Measurements from ENCODE around the gene POLK. TPM values are rescaled to one million over a fixed set of nuclear protein-coding genes. Genes with fewer than 3 reads are reported as not detected.
A peak's percentile ranks its signal among the peaks of the same experiment; 100 is the strongest.
"Not testable (repeated sequence)": the region's sequence is repeated elsewhere in the genome, so short reads cannot be mapped to it uniquely, and the experiment has no call there.

Gene POLK
- total RNA-seq, 1 experiment from 2014 or later, result 22.3 TPM

DNA sequence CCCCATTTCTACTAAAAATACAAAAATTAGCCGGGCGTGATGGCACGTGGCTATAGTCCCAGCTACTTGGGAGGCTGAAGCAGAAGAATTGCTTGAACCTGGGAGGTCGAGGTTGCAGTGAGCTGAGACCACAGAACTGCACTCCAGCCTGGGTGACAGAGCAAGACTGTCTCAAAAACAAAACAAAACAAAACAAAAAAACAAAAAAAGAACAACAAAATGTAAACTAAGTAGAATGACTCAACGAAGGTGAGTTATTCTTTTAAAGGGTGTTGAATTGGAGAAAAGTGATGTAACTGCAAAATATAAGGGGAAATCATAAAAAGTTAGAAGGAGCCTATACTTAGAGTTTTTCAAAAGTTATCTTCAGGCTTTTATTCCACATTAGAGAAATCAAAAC lies 6.6 kb upstream of the POLK start:
- DNase-seq (ENCODE audit: low read depth, low spot score); in situ Hi-C loops (cut with HindIII; ENCODE audit: low pct_unique_long_range_greater_than_20kb, low sequenced_read_pairs): not testable (repeated sequence)

GRCh38 chr5:75507841-75508240 lies 3.9 kb upstream of the POLK start:
- DNase-seq (ENCODE audit: low read depth, low spot score), result no peak
- in situ Hi-C loops (cut with HindIII; ENCODE audit: low pct_unique_long_range_greater_than_20kb, low sequenced_read_pairs), result no loop called here

DNA sequence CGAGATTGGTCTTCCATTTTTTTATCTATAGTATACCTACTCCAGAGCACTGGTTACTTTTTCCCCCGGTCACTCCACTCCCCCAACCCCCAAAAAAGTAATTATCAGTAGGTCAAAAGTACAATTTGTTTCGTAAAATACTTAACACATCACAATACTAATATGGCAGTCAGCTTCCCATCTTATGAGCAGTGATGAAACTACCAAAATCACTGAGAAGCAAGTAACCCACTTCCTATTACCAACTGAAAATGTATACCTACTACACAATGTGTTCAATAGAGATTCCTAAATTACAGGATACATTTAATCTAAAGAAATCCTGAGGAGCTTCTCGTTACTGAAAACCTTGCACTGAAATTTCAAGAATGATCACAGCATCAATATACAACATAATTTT lies 2.1 kb upstream of the POLK start:
- in situ Hi-C loops (cut with HindIII; ENCODE audit: low pct_unique_long_range_greater_than_20kb, low sequenced_read_pairs), result no loop called here
- DNase-seq (ENCODE audit: low read depth, low spot score), result no peak

DNA sequence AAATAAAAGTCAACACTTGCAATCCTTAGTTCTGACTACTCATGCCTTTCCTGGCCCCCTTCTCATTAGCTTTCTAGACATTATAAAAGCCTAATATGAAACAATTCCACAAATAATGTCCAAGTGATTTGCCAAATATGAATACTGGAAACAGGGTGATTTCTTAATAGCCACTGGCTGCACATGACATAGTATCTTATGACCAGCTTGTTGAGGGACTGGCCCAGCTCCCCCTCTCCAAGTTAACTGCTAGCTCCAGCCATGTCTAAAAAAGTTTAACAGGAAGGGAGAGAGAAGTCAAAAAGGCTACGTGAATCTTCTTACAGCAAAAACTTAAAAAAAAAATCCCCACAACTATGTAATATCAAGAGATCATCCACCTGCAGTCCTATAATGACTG lies 1.7 kb upstream of the POLK start:
- in situ Hi-C loops (cut with HindIII; ENCODE audit: low pct_unique_long_range_greater_than_20kb, low sequenced_read_pairs), result no loop called here
- peak; percentile 79 for DNase-seq (ENCODE audit: low read depth, low spot score)

GRCh38 chr5:75510417-75510835 lies 1.3 kb upstream of the POLK start:
- peak; percentile 3 for DNase-seq (ENCODE audit: low read depth, low spot score)
- in situ Hi-C loops (cut with HindIII; ENCODE audit: low pct_unique_long_range_greater_than_20kb, low sequenced_read_pairs), result no loop called here

DNA sequence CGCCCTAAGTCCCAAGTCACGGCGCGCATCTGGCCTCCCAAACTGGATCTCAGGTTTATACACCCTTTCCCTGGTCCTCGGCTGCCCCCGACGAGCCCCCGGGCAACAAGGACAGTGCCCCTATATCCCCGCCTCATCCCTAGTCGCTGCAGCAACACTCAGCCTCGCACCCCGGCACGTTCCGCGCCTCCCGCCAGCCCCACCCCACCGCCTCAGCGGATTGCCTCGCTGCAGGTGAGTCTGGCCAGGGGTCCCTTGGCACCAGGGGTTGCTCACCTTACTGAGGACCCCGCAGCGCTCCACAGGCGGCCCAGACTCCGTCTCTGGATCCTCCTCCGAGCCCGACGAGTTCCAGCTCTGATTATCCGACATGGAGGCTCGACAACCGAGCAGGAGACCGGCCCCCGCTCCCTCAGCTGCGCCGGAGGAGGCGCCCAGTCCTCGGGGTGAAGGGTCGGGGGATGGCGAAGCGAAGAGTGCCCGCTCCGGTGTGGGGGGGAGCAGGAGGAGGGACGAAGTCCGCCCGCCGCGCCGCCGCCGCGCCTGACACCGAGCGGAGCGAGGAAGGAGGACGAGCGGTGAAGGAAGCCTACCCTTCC lies 756 bp upstream of the POLK start:
- in situ Hi-C loops (cut with HindIII; ENCODE audit: low pct_unique_long_range_greater_than_20kb, low sequenced_read_pairs), result no loop called here
- DNase-seq (ENCODE audit: low read depth, low spot score), result peak; percentile 23

- DNase-seq (ENCODE audit: low read depth, low spot score), result peak; percentile 19
- in situ Hi-C loops (cut with HindIII; ENCODE audit: low pct_unique_long_range_greater_than_20kb, low sequenced_read_pairs), result no loop called here
Measured at GRCh38 chr5:75512383-75513074, 838 bp downstream of the POLK start.

DNA sequence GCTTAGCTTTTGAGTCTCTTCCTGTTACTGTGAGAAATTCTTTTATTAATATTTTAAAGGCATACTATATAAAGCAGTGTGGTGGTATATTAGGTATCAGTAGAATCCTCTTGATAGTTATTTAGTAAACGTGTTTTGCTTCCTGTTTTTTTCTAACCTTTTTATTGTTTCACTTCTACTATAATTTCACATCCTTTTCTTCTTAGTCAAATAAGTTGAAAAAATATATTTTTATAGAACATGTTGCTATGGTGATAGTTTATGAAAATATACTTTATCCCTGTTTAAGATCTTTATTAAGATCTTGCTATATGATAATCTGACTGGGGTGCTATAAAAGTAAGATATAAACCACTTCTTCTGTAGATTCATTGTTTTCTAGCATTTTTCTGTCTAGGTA lies 2.1 kb downstream of the POLK start:
- DNase-seq (ENCODE audit: low read depth, low spot score), result no peak
- in situ Hi-C loops (cut with HindIII; ENCODE audit: low pct_unique_long_range_greater_than_20kb, low sequenced_read_pairs), result no loop called here

GRCh38 chr5:75514323-75514722 lies 2.6 kb downstream of the POLK start:
- no peak for DNase-seq (ENCODE audit: low read depth, low spot score)
- in situ Hi-C loops (cut with HindIII; ENCODE audit: low pct_unique_long_range_greater_than_20kb, low sequenced_read_pairs), result no loop called here

- in situ Hi-C loops (cut with HindIII; ENCODE audit: low pct_unique_long_range_greater_than_20kb, low sequenced_read_pairs), result no loop called here
- no peak for DNase-seq (ENCODE audit: low read depth, low spot score)
Measured at GRCh38 chr5:75519761-75520160, 8.1 kb downstream of the POLK start.

GRCh38 chr5:75521195-75521594 lies 9.5 kb downstream of the POLK start:
- in situ Hi-C loops (cut with HindIII; ENCODE audit: low pct_unique_long_range_greater_than_20kb, low sequenced_read_pairs), result no loop called here
- DNase-seq (ENCODE audit: low read depth, low spot score), result no peak

DNA sequence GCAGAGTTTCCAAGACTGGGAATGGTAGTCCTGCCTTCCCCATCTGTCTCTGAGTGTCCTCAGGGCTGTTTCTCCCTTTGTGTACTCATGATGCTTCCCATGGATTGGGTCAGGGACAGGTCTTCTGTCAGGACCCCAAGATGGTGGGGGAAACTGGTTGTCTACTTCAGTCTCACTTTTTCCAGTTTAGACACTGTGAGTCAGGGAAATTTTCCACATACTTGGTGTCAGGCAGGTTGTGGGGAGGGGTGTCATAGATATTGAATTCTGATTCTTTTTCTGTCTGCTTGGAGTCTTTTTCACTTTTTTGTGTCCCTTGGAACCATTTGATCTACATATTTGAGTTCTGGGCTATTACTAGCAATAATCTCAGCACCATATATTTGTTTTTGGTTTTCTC lies 10.3 kb downstream of the POLK start:
- DNase-seq (ENCODE audit: low read depth, low spot score), result no peak
- in situ Hi-C loops (cut with HindIII; ENCODE audit: low pct_unique_long_range_greater_than_20kb, low sequenced_read_pairs), result no loop called here

GRCh38 chr5:75522542-75522941 lies 10.9 kb downstream of the POLK start:
- in situ Hi-C loops (cut with HindIII; ENCODE audit: low pct_unique_long_range_greater_than_20kb, low sequenced_read_pairs), result no loop called here
- DNase-seq (ENCODE audit: low read depth, low spot score), result no peak

- in situ Hi-C loops (cut with HindIII; ENCODE audit: low pct_unique_long_range_greater_than_20kb, low sequenced_read_pairs), result no loop called here
- no peak for DNase-seq (ENCODE audit: low read depth, low spot score)
Measured at GRCh38 chr5:75523275-75523674, 11.6 kb downstream of the POLK start.

DNA sequence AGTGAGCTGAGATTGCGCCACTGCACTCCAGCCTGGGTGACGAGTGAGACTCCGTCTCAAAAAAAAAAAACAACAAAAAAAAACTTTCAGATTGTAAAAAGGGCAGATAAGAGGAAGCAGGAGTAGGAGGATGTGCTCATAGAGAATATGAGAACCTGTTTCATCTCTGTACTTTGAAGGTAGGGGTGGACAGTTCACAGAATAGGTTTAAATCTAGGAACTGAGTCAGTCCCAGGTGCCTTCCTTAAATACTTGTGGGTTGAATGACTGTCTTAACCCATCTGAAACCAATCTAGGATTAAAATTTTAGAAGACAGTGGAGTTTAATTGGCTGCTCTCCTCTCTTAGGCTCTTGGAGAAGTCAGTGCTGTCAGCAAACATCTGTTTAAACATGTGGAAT lies 12.4 kb downstream of the POLK start:
- in situ Hi-C loops (cut with HindIII; ENCODE audit: low pct_unique_long_range_greater_than_20kb, low sequenced_read_pairs), result no loop called here
- DNase-seq (ENCODE audit: low read depth, low spot score), result no peak

DNA sequence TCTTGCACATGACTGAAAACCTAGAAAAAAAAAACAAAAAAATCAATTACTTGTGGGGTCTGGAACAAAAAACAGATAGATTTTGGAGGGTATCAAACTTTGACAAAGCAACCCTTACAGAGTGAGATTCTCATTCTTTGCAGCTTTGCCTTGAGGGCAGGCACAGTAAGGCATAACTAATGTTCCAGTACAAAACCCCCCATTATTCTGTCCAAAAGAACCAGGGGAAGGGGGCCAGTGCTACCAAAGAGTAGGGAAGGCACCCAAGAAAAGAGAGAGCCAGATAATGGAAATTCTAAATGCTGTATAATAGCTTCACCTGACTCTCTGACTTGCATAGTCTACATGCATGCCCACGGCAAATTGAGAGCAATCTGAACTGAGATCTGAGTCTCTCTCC lies 12.9 kb downstream of the POLK start:
- DNase-seq (ENCODE audit: low read depth, low spot score), result peak; percentile 85
- in situ Hi-C loops (cut with HindIII; ENCODE audit: low pct_unique_long_range_greater_than_20kb, low sequenced_read_pairs), result no loop called here

DNA sequence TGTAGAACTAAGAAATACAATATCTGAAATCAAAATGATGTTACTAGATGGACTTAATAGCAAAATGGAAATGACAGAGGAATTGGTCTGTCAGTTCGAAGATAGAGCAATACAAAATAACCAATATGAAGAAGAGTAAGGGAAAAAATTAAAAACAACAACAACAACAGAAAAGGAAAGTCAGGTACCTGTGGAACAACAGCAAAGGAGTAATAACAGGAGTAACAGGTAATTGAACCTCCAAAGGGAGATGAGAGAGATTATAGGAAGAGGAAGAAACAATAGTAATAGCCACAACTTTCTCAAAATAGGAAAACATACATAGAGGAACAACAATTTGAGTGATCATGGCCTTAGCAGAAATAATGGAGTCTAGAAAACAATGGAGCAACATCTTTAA lies 13.7 kb downstream of the POLK start:
- in situ Hi-C loops (cut with HindIII; ENCODE audit: low pct_unique_long_range_greater_than_20kb, low sequenced_read_pairs), result no loop called here
- DNase-seq (ENCODE audit: low read depth, low spot score), result no peak

DNA sequence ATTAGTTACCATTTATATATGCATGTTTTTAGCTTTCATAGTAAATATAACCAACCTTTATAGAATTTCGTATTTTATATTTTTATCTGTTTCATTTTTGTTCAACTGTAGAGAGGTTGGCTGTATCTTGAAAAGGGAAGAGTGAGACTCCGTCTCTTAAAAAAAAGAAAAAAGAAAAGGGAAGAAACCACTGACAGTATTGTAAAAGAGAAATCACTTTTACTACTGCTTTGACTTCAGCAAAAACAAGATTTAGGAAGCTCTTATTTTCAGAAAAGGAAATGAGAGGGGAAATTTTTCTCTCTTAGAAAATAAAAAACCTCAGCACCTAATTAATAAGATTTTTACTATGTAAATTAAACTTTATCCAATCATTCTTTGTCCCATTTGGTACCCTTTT lies 14.4 kb downstream of the POLK start:
- no peak for DNase-seq (ENCODE audit: low read depth, low spot score)
- in situ Hi-C loops (cut with HindIII; ENCODE audit: low pct_unique_long_range_greater_than_20kb, low sequenced_read_pairs), result no loop called here

DNA sequence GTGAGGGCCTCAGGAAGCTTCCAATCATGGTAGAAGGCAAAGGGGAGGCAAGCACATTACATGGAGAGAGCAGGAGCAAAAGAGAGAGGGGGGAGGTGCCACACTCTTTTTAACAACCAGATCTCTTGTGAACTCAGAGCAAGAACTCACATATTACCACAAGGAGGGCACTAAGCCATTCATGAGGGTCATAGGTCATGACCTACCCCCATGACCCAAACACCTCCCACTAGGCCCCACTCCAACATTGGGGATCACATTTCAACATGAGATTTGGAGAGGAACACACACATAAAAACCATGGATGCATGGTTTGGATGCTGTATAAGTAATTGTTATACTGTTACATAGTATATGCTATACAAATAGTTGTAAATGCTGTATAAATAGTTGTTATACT lies 17.5 kb downstream of the POLK start:
- no peak for DNase-seq (ENCODE audit: low read depth, low spot score)
- in situ Hi-C loops (cut with HindIII; ENCODE audit: low pct_unique_long_range_greater_than_20kb, low sequenced_read_pairs), result no loop called here

- in situ Hi-C loops (cut with HindIII; ENCODE audit: low pct_unique_long_range_greater_than_20kb, low sequenced_read_pairs), result no loop called here
Measured at GRCh38 chr5:75532190-75532589, 20.5 kb downstream of the POLK start.

More at GRCh38 chr5:75532190-75532589, 20.5 kb downstream of the POLK start:
- DNase-seq (ENCODE audit: low read depth, low spot score), result no peak
